Parathyroid adenoma (tissue), 2 donors: ENCODE data around the gene IFNLR1.
A peak's percentile ranks its signal among the peaks of the same experiment; 100 is the strongest.

Source experiments
- H2AFZ ChIP-seq: fragments of 300-600 bp; sonication (generic); one replicate; pipeline ENCODE4 v1.7.0; 2017; ENCODE audit warnings: antibody characterized with exemption, mild to moderate bottlenecking
- H3K27ac ChIP-seq: fragments of 300-600 bp; sonication (generic); one replicate; pipeline ENCODE4 v1.7.0; 2017
- H3K27me3 ChIP-seq: fragments of 300-600 bp; sonication (generic); one replicate; pipeline ENCODE4 v1.7.0; 2017; ENCODE audit warnings: low read length; ENCODE audit not compliant: control insufficient read depth, insufficient read depth
- H3K36me3 ChIP-seq: fragments of 300-600 bp; sonication (generic); one replicate; pipeline ENCODE4 v1.7.0; 2017; ENCODE audit warnings: low read length; ENCODE audit not compliant: control insufficient read depth, insufficient read depth
- H3K4me1 ChIP-seq: fragments of 300-600 bp; sonication (generic); one replicate; pipeline ENCODE4 v1.7.0; 2017; ENCODE audit warnings: control low read depth
- H3K4me2 ChIP-seq: fragments of 300-600 bp; sonication (generic); one replicate; pipeline ENCODE4 v1.7.0; 2017; ENCODE audit warnings: low read length
- H3K4me3 ChIP-seq: fragments of 300-600 bp; sonication (generic); one replicate; pipeline ENCODE4 v1.7.0; 2017; ENCODE audit warnings: low read depth, low read length
- H3K79me2 ChIP-seq: fragments of 300-600 bp; sonication (generic); one replicate; pipeline ENCODE4 v1.7.0; 2017; ENCODE audit warnings: control low read depth
- H3K9ac ChIP-seq: fragments of 300-600 bp; sonication (generic); one replicate; pipeline ENCODE4 v1.7.0; 2017; ENCODE audit warnings: mild to moderate bottlenecking
- H3K9me3 ChIP-seq: fragments of 300-600 bp; sonication (generic); one replicate; pipeline ENCODE4 v1.7.0; 2017; ENCODE audit warnings: low read length; ENCODE audit not compliant: control insufficient read depth
- TF ChIP-seq, protein P1 (sequence below): fragments of 300-600 bp; sonication (generic); IDR thresholded peaks from one replicate; pipeline ENCODE4 v1.7.0; 2017; ENCODE audit warnings: antibody characterized with exemption, mild to moderate bottlenecking
- donor health status: primary hyperparathyroidism.

The IFNLR1 gene

DNA sequence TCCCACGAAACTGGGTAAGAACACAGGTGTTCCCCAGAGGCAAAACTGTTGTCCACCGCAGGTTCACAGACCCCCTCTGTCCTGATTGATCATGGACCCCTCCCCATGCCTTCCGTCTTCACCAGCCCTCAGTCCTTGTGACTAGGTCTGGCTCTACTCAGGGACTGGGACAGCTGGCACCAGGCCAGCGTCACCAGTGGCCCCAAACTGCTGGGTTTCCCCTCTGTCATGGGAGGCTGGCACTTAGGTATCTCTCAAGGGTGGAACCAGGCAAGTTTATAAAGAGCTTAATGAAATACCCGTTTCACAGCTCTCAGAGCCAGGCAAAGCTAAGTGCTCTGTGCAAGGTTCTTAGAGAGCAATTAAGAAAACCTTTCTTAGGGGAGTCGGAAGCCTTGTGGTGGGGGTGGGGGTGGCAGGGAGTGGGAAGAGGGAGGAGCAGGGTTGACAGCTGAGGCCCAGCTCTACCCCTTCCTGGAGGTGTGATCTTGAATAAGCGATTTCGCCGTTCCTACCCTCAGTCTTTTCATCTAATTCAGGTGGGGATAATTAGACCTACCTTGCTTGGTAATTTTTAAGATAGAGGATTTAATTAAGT, 35.0 kb upstream of the IFNLR1 start:
- Histone ChIP-seq H3K4me1 (no peaks in the 10 kb centered on the region), H3K27ac (no peak overlapping the region), H3K4me2 (no peak overlapping the region), H3K9me3 (no peaks in the 10 kb centered on the region), H3K4me3 (no peak overlapping the region), H2AFZ (no peak overlapping the region), H3K79me2 (no peaks in the 10 kb centered on the region), H3K27me3 (no peaks in the 10 kb centered on the region), H3K36me3 (no peaks in the 10 kb centered on the region), H3K9ac (no peak overlapping the region)
- TF ChIP-seq, protein P1, sequence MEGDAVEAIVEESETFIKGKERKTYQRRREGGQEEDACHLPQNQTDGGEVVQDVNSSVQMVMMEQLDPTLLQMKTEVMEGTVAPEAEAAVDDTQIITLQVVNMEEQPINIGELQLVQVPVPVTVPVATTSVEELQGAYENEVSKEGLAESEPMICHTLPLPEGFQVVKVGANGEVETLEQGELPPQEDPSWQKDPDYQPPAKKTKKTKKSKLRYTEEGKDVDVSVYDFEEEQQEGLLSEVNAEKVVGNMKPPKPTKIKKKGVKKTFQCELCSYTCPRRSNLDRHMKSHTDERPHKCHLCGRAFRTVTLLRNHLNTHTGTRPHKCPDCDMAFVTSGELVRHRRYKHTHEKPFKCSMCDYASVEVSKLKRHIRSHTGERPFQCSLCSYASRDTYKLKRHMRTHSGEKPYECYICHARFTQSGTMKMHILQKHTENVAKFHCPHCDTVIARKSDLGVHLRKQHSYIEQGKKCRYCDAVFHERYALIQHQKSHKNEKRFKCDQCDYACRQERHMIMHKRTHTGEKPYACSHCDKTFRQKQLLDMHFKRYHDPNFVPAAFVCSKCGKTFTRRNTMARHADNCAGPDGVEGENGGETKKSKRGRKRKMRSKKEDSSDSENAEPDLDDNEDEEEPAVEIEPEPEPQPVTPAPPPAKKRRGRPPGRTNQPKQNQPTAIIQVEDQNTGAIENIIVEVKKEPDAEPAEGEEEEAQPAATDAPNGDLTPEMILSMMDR: no peak

DNA sequence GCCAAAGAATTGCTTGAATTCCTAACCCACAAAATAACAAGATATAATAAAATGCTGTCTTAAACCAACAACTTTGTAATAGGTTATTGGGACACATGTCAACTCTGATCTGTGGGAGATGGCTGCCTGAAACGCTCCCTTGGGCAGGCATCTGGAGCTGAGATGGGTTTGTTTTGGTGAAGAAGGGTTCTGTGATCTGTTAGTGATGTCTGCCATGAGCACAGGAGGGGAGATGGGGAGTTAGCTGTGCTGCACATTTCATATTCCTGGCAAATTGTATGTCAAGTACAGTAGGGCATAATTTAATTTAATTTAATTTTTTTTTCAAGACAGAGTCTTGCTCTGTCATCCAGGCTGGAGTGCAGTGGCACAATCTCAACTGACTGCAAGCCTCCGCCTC, 34.2 kb upstream of the IFNLR1 start:
- no peak overlapping the region for H2AFZ ChIP-seq
- H3K4me1 ChIP-seq: no peaks in the 10 kb centered on the region
- H3K36me3 ChIP-seq: no peaks in the 10 kb centered on the region
- no peak overlapping the region for H3K27ac ChIP-seq
- TF ChIP-seq, protein P1: no peak
- H3K4me3 ChIP-seq: no peak overlapping the region
- H3K4me2 ChIP-seq: no peak overlapping the region
- no peaks in the 10 kb centered on the region for H3K79me2 ChIP-seq
- no peak overlapping the region for H3K9ac ChIP-seq
- H3K27me3 ChIP-seq: no peaks in the 10 kb centered on the region
- no peaks in the 10 kb centered on the region for H3K9me3 ChIP-seq

DNA sequence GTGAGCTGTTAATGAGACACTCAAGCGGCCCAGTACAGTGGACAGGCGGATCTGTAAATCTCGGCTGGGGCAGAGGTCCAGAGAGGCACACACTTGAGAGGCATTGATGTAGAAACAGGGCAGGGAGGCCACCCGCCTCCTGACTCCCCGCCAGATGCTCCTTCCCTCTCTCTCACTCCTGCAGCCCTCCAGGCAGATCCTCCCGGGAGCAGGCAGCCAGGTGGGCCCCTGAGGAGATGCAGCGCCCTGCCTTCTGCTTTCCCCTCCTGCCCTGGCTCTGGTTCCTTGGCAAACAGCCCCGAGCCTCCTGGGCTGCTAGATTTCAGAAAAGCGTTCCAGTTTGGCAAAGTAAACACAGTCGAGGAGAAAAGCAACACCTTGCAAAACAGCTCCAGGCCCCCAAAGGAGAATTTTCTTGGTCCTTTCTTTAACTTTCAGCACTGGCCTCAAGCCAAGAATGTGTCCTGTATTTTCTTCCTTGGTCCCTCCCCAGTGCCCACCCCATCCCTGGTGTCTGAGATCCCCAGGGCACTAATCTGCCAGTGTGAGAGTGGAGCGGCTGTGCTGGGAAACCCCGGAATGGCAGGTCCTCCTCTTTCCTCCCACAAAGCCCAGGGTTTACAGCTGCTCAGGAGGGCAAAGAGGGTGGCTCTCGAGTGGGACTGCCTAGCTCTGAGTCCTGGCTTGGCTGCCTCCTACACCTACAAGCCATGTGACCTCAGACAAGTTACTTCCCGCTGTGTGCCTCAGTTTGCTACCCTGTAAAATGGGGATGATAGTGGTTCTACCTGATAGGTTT, 29.4 kb upstream of the IFNLR1 start:
- TF ChIP-seq, protein P1: no peak
- Histone ChIP-seq H3K9me3 (no peaks in the 10 kb centered on the region), H3K4me3 (no peak overlapping the region), H3K4me2 (no peak overlapping the region), H3K9ac (no peak overlapping the region), H3K36me3 (no peaks in the 10 kb centered on the region), H3K27ac (no peak overlapping the region), H3K4me1 (no peaks in the 10 kb centered on the region), H3K79me2 (no peaks in the 10 kb centered on the region), H2AFZ (peak overlapping the region; percentile 53), H3K27me3 (no peaks in the 10 kb centered on the region)

DNA sequence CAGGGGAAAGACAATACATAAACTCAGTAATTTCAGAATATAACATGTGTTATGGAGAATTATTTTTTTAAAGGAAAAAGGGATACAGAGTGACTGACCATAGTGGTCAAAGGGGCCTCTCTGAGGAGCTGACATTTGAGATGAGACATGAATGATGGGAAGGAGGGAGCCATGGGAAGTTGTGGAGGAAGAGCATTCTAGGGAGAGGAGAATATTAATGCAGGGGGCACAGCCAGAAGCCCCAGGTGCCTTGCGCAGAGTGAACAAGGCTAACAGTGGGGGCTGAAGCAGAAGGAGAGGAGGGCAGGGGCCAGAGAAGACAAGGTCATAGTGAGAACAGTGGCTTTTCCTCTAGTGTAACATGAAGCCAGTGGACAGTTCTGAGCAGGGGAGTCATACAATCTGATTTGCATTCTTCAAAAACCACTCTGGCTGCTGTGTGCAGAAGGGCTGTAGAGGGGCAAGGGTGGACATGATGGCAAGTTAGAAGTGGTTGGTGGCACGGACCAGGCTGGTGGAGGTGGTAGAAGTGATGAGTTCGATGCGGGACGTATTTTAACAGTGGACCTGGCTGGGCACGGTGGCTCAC, 28.2 kb upstream of the IFNLR1 start:
- no peak overlapping the region for H3K27ac ChIP-seq
- TF ChIP-seq, protein P1: no peak
- no peak overlapping the region for H2AFZ ChIP-seq
- no peaks in the 10 kb centered on the region for H3K79me2 ChIP-seq
- no peak overlapping the region for H3K4me2 ChIP-seq
- no peaks in the 10 kb centered on the region for H3K9me3 ChIP-seq
- H3K9ac ChIP-seq: no peak overlapping the region
- no peaks in the 10 kb centered on the region for H3K4me1 ChIP-seq
- no peak overlapping the region for H3K4me3 ChIP-seq
- no peaks in the 10 kb centered on the region for H3K27me3 ChIP-seq
- no peaks in the 10 kb centered on the region for H3K36me3 ChIP-seq
